ENCODE data around the gene PLPP7.

PLPP7 gene

DNA sequence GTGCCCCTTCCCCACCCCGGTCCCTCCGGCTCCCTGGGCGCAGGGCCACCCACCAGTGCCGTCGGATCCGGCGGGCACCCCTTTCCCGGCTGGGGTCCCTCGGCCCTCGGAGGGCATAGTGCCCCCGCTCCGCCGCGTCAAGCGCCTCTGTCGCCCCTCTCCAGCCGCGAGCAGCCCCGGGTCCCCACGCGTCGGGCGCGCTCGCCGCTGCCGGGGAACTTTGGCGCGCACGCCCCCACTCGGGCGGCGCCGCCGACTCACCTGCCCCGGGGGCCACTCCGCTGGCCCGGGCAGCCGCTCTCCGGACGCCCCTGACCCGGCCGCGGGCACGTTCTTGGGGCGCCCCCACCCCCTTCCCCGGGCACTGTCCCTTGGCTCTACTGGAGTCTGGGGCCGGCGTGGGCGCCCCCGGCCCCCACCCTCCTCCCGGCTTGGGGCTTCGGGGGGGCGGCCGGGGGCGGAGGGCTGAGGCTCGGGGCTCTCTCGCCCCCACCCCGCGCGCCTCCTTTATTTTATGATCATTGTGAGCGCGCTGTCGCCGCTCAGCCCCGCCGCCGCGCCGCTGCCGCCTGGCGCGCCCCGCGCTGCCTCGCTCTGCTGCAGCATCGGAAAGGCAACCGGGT lies 12.1 kb upstream of the PLPP7 start:
- no peak overlapping the region for H3K27ac ChIP-seq

DNA sequence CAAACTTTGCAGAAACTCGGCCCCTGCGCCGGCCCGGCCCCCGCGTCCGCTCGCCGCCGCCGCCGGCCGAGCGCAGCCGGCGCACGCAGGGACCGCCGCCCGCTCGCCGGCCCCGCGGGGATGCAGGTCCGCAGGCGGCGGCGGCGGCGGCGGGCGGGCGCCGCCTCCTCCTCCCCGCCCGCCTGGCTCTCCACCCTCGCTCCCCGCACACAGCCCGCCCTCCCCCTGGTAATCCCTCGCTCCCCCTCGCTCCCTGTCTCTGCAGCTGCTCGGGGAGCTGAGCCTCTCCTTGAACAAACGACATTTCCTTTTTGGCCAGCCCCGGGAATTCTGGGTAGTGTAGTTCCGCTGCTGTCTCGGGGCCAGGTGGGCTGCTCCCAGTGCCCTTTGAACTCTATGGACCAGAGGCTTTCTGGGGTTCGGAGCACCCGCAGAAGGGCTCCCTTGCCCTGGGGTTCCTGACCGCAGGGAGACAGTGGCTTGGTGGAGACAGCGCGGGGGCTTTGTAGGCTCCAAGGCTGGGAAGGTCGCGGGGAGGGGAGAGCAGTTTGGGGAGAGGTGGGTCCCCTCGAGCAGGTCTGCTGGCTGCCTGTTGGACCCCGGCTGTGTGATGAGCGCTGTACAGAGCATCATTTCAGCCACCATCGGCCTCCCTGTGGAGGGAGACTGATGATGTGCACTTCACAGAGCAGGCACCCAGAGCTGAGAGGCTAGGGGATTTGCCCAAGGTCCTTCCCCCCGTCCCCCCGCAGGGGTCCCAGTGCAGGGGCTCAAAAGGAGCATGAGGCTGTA lies 11.4 kb upstream of the PLPP7 start:
- no peaks in the 10 kb centered on the region for H3K79me2 ChIP-seq (ENCODE audit: insufficient read depth, low read depth)
- no peaks in the 10 kb centered on the region for H3K4me1 ChIP-seq (ENCODE audit: low read depth, poor library complexity, severe bottlenecking)
- peak overlapping the region; percentile 86 for H2AFZ ChIP-seq (ENCODE audit: low read depth)
- H3K36me3 ChIP-seq (ENCODE audit: insufficient read depth), result no peaks in the 10 kb centered on the region
- no peak overlapping the region for H3K9ac ChIP-seq
- H3K4me3 ChIP-seq (IDR thresholded peaks at IDR 0.05; ENCODE audit: insufficient read depth, low read depth, low read length), result no peak overlapping the region
- peaks cover 9% of the 10 kb centered on the region; the same call in 1 of the 2 replicates for H3K27me3 ChIP-seq (ENCODE audit: insufficient read depth, low read depth)
- TF ChIP-seq, protein P1, sequence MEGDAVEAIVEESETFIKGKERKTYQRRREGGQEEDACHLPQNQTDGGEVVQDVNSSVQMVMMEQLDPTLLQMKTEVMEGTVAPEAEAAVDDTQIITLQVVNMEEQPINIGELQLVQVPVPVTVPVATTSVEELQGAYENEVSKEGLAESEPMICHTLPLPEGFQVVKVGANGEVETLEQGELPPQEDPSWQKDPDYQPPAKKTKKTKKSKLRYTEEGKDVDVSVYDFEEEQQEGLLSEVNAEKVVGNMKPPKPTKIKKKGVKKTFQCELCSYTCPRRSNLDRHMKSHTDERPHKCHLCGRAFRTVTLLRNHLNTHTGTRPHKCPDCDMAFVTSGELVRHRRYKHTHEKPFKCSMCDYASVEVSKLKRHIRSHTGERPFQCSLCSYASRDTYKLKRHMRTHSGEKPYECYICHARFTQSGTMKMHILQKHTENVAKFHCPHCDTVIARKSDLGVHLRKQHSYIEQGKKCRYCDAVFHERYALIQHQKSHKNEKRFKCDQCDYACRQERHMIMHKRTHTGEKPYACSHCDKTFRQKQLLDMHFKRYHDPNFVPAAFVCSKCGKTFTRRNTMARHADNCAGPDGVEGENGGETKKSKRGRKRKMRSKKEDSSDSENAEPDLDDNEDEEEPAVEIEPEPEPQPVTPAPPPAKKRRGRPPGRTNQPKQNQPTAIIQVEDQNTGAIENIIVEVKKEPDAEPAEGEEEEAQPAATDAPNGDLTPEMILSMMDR (conservative IDR thresholded peaks at IDR 0.05; ENCODE audit: low read depth, low read length), result no peak
- no peaks in the 10 kb centered on the region for H4K20me1 ChIP-seq (ENCODE audit: insufficient read depth)
- H3K27ac ChIP-seq, result no peak overlapping the region
- H3K4me2 ChIP-seq, result no peak overlapping the region

More for the DNA sequence above, 12.1 kb upstream of the PLPP7 start:
- Histone ChIP-seq H3K36me3 (ENCODE audit: insufficient read depth) (no peaks in the 10 kb centered on the region), H3K4me1 (ENCODE audit: low read depth, poor library complexity, severe bottlenecking) (no peaks in the 10 kb centered on the region), H2AFZ (ENCODE audit: low read depth) (peak overlapping the region; percentile 86), H3K9ac (peak overlapping the region; percentile 37; the same call in 1 of the 2 replicates), H3K79me2 (ENCODE audit: insufficient read depth, low read depth) (no peaks in the 10 kb centered on the region), H3K4me3 (IDR thresholded peaks at IDR 0.05; ENCODE audit: insufficient read depth, low read depth, low read length) (no peak overlapping the region), H4K20me1 (ENCODE audit: insufficient read depth) (no peaks in the 10 kb centered on the region), H3K4me2 (peak overlapping the region; percentile 71), H3K27me3 (ENCODE audit: insufficient read depth, low read depth) (peaks cover 9% of the 10 kb centered on the region; the same call in 1 of the 2 replicates)
- TF ChIP-seq, protein P1 (conservative IDR thresholded peaks at IDR 0.05; ENCODE audit: low read depth, low read length), result no peak

DNA sequence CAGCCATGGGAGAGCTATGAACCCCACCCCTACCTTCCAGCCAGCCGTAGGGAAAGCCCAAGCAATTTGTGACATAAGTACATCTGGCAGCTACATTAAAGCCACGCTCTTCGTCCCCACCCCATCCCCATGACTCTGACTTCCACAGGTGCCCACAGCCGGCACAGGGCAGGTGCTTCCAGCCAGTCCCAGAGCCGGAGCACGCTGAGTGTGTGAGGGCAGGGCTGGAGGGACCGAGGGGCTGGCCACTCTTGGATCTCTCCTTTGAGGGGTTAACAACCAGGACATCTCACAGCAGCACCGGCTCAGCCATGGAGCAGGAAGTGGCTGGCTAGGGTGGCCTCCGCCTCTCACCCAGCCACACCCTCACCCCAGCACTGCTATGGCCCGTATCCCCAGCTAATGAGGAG lies 10.8 kb upstream of the PLPP7 start:
- Histone ChIP-seq H3K27ac (no peak overlapping the region), H3K4me3 (IDR thresholded peaks at IDR 0.05; ENCODE audit: insufficient read depth, low read depth, low read length) (no peak overlapping the region), H3K4me2 (no peak overlapping the region)

DNA sequence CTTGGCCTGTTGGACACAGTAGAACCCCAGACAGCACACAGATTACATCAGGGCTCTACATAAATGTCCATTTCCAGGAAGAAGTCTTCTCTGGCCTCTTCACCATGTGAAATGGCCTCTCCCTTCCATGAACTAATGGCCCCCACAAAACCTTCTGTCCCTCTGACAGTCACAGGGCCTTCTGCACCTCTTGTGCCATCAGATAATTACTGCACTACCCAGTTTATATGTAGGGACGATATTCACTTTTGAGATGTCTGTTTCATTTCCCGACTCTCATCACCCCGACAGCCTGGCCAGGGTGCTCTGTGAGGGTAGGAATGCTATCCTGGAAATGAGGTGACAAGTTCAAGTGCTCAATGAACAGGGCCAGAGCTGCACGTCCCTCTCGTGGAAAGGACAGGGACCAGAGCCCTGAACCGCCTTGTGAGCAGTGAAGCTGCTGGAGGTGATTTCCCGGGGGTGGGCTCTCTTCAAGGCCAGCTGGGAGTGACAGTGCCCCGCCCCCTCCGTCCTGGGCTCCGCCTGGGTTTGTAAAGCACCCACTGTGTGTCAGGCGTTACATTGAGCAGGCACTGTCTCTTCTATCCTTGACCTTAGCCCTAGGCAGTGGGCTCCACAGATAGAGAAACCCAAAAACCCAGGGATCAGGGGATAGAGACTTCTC lies 10.2 kb upstream of the PLPP7 start:
- H3K4me3 ChIP-seq (IDR thresholded peaks at IDR 0.05; ENCODE audit: insufficient read depth, low read depth, low read length), result no peak overlapping the region
- H3K79me2 ChIP-seq (ENCODE audit: insufficient read depth, low read depth), result no peaks in the 10 kb centered on the region
- no peaks in the 10 kb centered on the region for H4K20me1 ChIP-seq (ENCODE audit: insufficient read depth)
- TF ChIP-seq, protein P1 (conservative IDR thresholded peaks at IDR 0.05; ENCODE audit: low read depth, low read length), result no peak
- H3K9ac ChIP-seq, result no peak overlapping the region
- peaks cover 9% of the 10 kb centered on the region; the same call in 1 of the 2 replicates for H3K27me3 ChIP-seq (ENCODE audit: insufficient read depth, low read depth)
- H2AFZ ChIP-seq (ENCODE audit: low read depth), result no peak overlapping the region
- H3K4me2 ChIP-seq, result no peak overlapping the region
- H3K4me1 ChIP-seq (ENCODE audit: low read depth, poor library complexity, severe bottlenecking), result no peaks in the 10 kb centered on the region
- no peaks in the 10 kb centered on the region for H3K36me3 ChIP-seq (ENCODE audit: insufficient read depth)
- no peak overlapping the region for H3K27ac ChIP-seq

More for the DNA sequence above, 10.8 kb upstream of the PLPP7 start:
- H2AFZ ChIP-seq (ENCODE audit: low read depth), result peak overlapping the region; percentile 64; the same call in 1 of the 2 replicates
- H3K36me3 ChIP-seq (ENCODE audit: insufficient read depth), result no peaks in the 10 kb centered on the region
- TF ChIP-seq, protein P1 (conservative IDR thresholded peaks at IDR 0.05; ENCODE audit: low read depth, low read length), result no peak
- no peak overlapping the region for H3K9ac ChIP-seq
- peaks cover 9% of the 10 kb centered on the region; the same call in 1 of the 2 replicates for H3K27me3 ChIP-seq (ENCODE audit: insufficient read depth, low read depth)
- H3K4me1 ChIP-seq (ENCODE audit: low read depth, poor library complexity, severe bottlenecking), result no peaks in the 10 kb centered on the region
- no peaks in the 10 kb centered on the region for H3K79me2 ChIP-seq (ENCODE audit: insufficient read depth, low read depth)
- H4K20me1 ChIP-seq (ENCODE audit: insufficient read depth), result no peaks in the 10 kb centered on the region
